NK-92 (cell line): ENCODE data around the gene TLE2.

Experiments
- DNase-seq: peaks from one replicate; lab custom pipeline; 2025; ENCODE audit not compliant: unreplicated experiment; lab: John Stamatoyannopoulos, UW

The TLE2 gene

GRCh38 chr19:3029065-3029923, at the start of gene TLE2:
Gene TLE2, minus strand, starts transcription at chr19:3029280. Its CDS starts 376 bp downstream, at chr19:3028904.
- no peak for DNase-seq

- no peak for DNase-seq
These were observed 46.7 kb upstream of the TLE2 start for GRCh38 chr19:3075605-3076431.

GRCh38 chr19:3073931-3074595, 45.0 kb upstream of the TLE2 start:
- DNase-seq = no peak

- DNase-seq = no peak
These were observed 44.1 kb upstream of the TLE2 start for GRCh38 chr19:3073159-3073563.

GRCh38 chr19:3071768-3072167, 42.7 kb upstream of the TLE2 start:
- no peak for DNase-seq

- no peak for DNase-seq
These were observed 39.0 kb upstream of the TLE2 start for GRCh38 chr19:3068071-3068470.

- no peak for DNase-seq
These were observed 38.5 kb upstream of the TLE2 start for GRCh38 chr19:3067563-3067962.

GRCh38 chr19:3066482-3067049, 37.5 kb upstream of the TLE2 start:
- no peak for DNase-seq

GRCh38 chr19:3065675-3066357, 36.7 kb upstream of the TLE2 start:
- no peak for DNase-seq

GRCh38 chr19:3064011-3064330, 34.9 kb upstream of the TLE2 start:
- no peak for DNase-seq

GRCh38 chr19:3062165-3063105, 33.4 kb upstream of the TLE2 start, which contains the start of gene TLE5:
Gene TLE5, minus strand, starts transcription at chr19:3062495. Its CDS starts 295 bp downstream, at chr19:3062200.
- no peak for DNase-seq

- no peak for DNase-seq
These were observed 32.4 kb upstream of the TLE2 start for GRCh38 chr19:3061182-3062161.

GRCh38 chr19:3060857-3061181, 31.7 kb upstream of the TLE2 start:
- no peak for DNase-seq

GRCh38 chr19:3059653-3060052, 30.6 kb upstream of the TLE2 start:
- no peak for DNase-seq

- no peak for DNase-seq
These were observed 29.8 kb upstream of the TLE2 start for GRCh38 chr19:3058821-3059314.

GRCh38 chr19:3058009-3058820, 29.1 kb upstream of the TLE2 start:
- no peak for DNase-seq

- no peak for DNase-seq
These were observed 28.2 kb upstream of the TLE2 start for GRCh38 chr19:3057275-3057714.
